Kidney epithelial cell (primary cell): ENCODE data around the gene CRB2. TPM values are rescaled to one million over a fixed set of nuclear protein-coding genes. Genes with fewer than 3 reads are reported as not detected.

Experiments
- DNase-seq: peaks from one replicate; pipeline ENCODE4 v3.0.0-alpha.2; 2010; ENCODE audit warnings: low read depth
- H3K27me3 ChIP-seq: 2 replicates; pipeline ENCODE4 v1.6.0; 2011; ENCODE audit warnings: low read length; ENCODE audit not compliant: control insufficient read depth, insufficient read depth
- H3K36me3 ChIP-seq: 2 replicates; pipeline ENCODE4 v1.5.1; 2011; ENCODE audit warnings: low read length; ENCODE audit not compliant: control insufficient read depth, insufficient read depth
- H3K4me3 ChIP-seq: 2 replicates; pipeline ENCODE4 v1.5.1; 2011; ENCODE audit warnings: low read depth, mild to moderate bottlenecking, control low read depth, low read length
- CTCF ChIP-seq: IDR thresholded peaks from 2 replicates; pipeline ENCODE4 v1.5.1; 2011; ENCODE audit warnings: mild to moderate bottlenecking, moderate library complexity, low read length, control low read depth, inconsistent platforms; ENCODE audit not compliant: insufficient read depth, poor library complexity, severe bottlenecking
- total RNA-seq: library from RNA; depleted of rRNA; stranded (reverse); fragments of >200 nt; gene quantifications from 2 replicates; pipeline ENCODE4 v1.2.3, GENCODE V29; 2015

Gene CRB2
- total RNA-seq, 1 donor from 2014 or later: 1.3 TPM

GRCh38 chr9:123376218-123377071 is 20.4 kb downstream of the CRB2 start:
- DNase-seq: no peak
- H3K36me3 ChIP-seq: no peaks in the 10 kb centered on the region
- H3K27me3 ChIP-seq: peaks cover 18% of the 10 kb centered on the region
- TF ChIP-seq CTCF: no peak
- no peak overlapping the region for H3K4me3 ChIP-seq

- Histone ChIP-seq H3K4me3 (no peak overlapping the region), H3K27me3 (peaks cover 10% of the 10 kb centered on the region), H3K36me3 (no peaks in the 10 kb centered on the region)
- TF ChIP-seq CTCF: no peak
- no peak for DNase-seq
These were observed 21.4 kb downstream of the CRB2 start for GRCh38 chr9:123377211-123377971.

GRCh38 chr9:123378025-123378424 is 22.0 kb downstream of the CRB2 start:
- no peak for TF ChIP-seq CTCF
- no peaks in the 10 kb centered on the region for H3K36me3 ChIP-seq
- H3K4me3 ChIP-seq: no peak overlapping the region
- peaks cover 4% of the 10 kb centered on the region for H3K27me3 ChIP-seq
- DNase-seq: no peak

GRCh38 chr9:123378956-123379660 is 23.1 kb downstream of the CRB2 start:
- Histone ChIP-seq H3K4me3 (no peak overlapping the region), H3K27me3 (no peaks in the 10 kb centered on the region), H3K36me3 (no peaks in the 10 kb centered on the region)
- DNase-seq: no peak
- TF ChIP-seq CTCF: no peak

GRCh38 chr9:123380852-123381705 is 25.1 kb downstream of the CRB2 start:
- Histone ChIP-seq H3K36me3 (no peaks in the 10 kb centered on the region), H3K4me3 (no peak overlapping the region), H3K27me3 (no peaks in the 10 kb centered on the region)
- DNase-seq: no peak
- no peak for TF ChIP-seq CTCF
